K562 (cell line): Measurements from ENCODE around the gene UBR3. TPM values are rescaled to one million over a fixed set of nuclear protein-coding genes. Genes with fewer than 3 reads are reported as not detected.

ENCODE experiments used
- FOXA1 ChIP-seq: fragments of 450-650 bp; IDR thresholded peaks from 2 replicates; pipeline ENCODE4 v1.6.1; 2016; ENCODE audit warnings: mild to moderate bottlenecking, borderline replicate concordance
- FOXK1 ChIP-seq: sonication (generic); formaldehyde crosslinking; IDR thresholded peaks from 2 replicates; pipeline ENCODE4 v1.8.0; 2022; ENCODE audit warnings: missing genetic modification reagents, mild to moderate bottlenecking, borderline replicate concordance
- HDGF ChIP-seq: fragments of 450-650 bp; IDR thresholded peaks from 2 replicates; pipeline ENCODE4 v1.6.1; 2016
- IRF9 ChIP-seq: fragments of 450-650 bp; IDR thresholded peaks from 2 replicates; pipeline ENCODE4 v1.6.1; 2016; ENCODE audit warnings: missing biosample characterization, missing genetic modification characterization
- NCOA2 ChIP-seq, 2 experiments: fragments of 450-650 bp; IDR thresholded peaks; 2 replicates each; pipeline ENCODE4 v1.6.1; 2018; ENCODE audit warnings: mild to moderate bottlenecking in 2 of 2, moderate library complexity in 1 of 2; ENCODE audit not compliant: partially characterized antibody in 2 of 2
- PML ChIP-seq: IDR thresholded peaks from 2 replicates; pipeline ENCODE4 v1.6.1; 2012; ENCODE audit warnings: low read length, inconsistent platforms
- POLR2A ChIP-seq: fragments of 450-650 bp; conservative IDR thresholded peaks from 2 replicates; pipeline ENCODE4 v1.6.1; 2016
- POLR2B ChIP-seq: fragments of 450-650 bp; IDR thresholded peaks from 2 replicates; pipeline ENCODE4 v1.6.1; 2018; ENCODE audit warnings: low read depth; ENCODE audit not compliant: partially characterized antibody
- RFX7 ChIP-seq: fragments of 250-450 bp; sonication (Bioruptor Pico); IDR thresholded peaks from 2 replicates; pipeline ENCODE4 v1.5.1; 2021; ENCODE audit warnings: mild to moderate bottlenecking
- SIN3A ChIP-seq, 2 experiments: fragments of 150-350 bp in 1 of 2; IDR thresholded peaks; 2 replicates each; pipeline ENCODE4 v1.6.1; 2011 to 2016; ENCODE audit warnings: borderline replicate concordance in 2 of 2, low read depth in 2 of 2, low read length in 2 of 2, mild to moderate bottlenecking in 2 of 2, moderate library complexity in 2 of 2; ENCODE audit not compliant: control insufficient read depth in 1 of 2
- SMAD1 ChIP-seq: fragments of 150-350 bp; IDR thresholded peaks from 2 replicates; pipeline ENCODE4 v1.6.1; 2014; ENCODE audit warnings: low read length, low read depth; ENCODE audit not compliant: partially characterized antibody
- SMAD3 ChIP-seq: fragments of 450-650 bp; formaldehyde crosslinking; conservative IDR thresholded peaks from 2 replicates; pipeline ENCODE4 v1.4.0; 2020; ENCODE audit warnings: mild to moderate bottlenecking
- TARDBP ChIP-seq: fragments of 450-650 bp; IDR thresholded peaks from 2 replicates; pipeline ENCODE4 v1.6.1; 2016
- TCF7L2 ChIP-seq: fragments of 150-350 bp; IDR thresholded peaks from 2 replicates; pipeline ENCODE4 v1.6.1; 2016; ENCODE audit warnings: low read depth, mild to moderate bottlenecking, low read length, moderate library complexity
- U2AF1 ChIP-seq: fragments of 200-400 bp; formaldehyde crosslinking; optimal IDR thresholded peaks from 2 replicates; pipeline ENCODE3; 2017; ENCODE audit warnings: mild to moderate bottlenecking, low read depth, low read length, moderate library complexity
- XRCC5 ChIP-seq: fragments of 200-400 bp; formaldehyde crosslinking; IDR thresholded peaks from 2 replicates; pipeline ENCODE4 v1.6.1; 2017; ENCODE audit warnings: low read depth, mild to moderate bottlenecking, low read length
- YY1 ChIP-seq, 3 experiments: IDR thresholded peaks; 2 replicates each; pipeline ENCODE4 v1.6.1; 2011; ENCODE audit warnings: low read length in 2 of 3, mild to moderate bottlenecking in 2 of 3, moderate library complexity in 2 of 3, borderline replicate concordance in 1 of 3, control low read depth in 1 of 3, low read depth in 1 of 3; ENCODE audit not compliant: insufficient read depth in 3 of 3, insufficient replicate concordance in 2 of 3, control insufficient read depth in 1 of 3, insufficient read length in 1 of 3; ENCODE audit errors: extremely low read depth in 1 of 3
- ZBED1 ChIP-seq: IDR thresholded peaks from 2 replicates; pipeline ENCODE4 v1.6.1; 2014
- ZNF584 ChIP-seq: fragments of 200-800 bp; sonication (Bioruptor generic); IDR thresholded peaks from 2 replicates; pipeline ENCODE4 v1.6.1; 2016; ENCODE audit warnings: low read depth, mild to moderate bottlenecking, missing genetic modification characterization, missing compliant biosample characterization
- ZNF609 ChIP-seq: sonication (generic); formaldehyde crosslinking; IDR thresholded peaks from 2 replicates; pipeline ENCODE4 v1.8.1; 2023; ENCODE audit warnings: missing genetic modification reagents, mild to moderate bottlenecking, borderline replicate concordance
- ZSCAN29 ChIP-seq: fragments of 450-650 bp; IDR thresholded peaks from 2 replicates; pipeline ENCODE4 v1.6.1; 2017
- polyA plus RNA-seq, 8 experiments: library from polyadenylated mRNA; depleted of rRNA in 4 of 8; stranded (reverse) in 5 of 8; unstranded in 3 of 8; fragments of >200 nt; fragmentation: Nextera tagmentation in 2 of 8; fragmentation: Illumina TruSeq in 1 of 8; extraction: Ambion mirVana in 2 of 8; extraction: Trizol in 1 of 8; gene quantifications; 2 replicates each; pipeline versions ENCODE4 v1.2.1 to v1.2.3, GENCODE V29; 2011 to 2014; ENCODE audit warnings: inconsistent platforms in 1 of 8, missing spikeins in 1 of 8
- total RNA-seq, 7 experiments: library from RNA; depleted of rRNA in 6 of 7; stranded (reverse); fragments of >200 nt in 6 of 7; fragmentation: Illumina TruSeq in 2 of 7; extraction: Trizol in 2 of 7; gene quantifications; 2 replicates each; pipeline versions ENCODE4 v1.2.1 to v1.2.3, GENCODE V29; 2011 to 2021; ENCODE audit warnings: low replicate concordance in 1 of 7
- TF ChIP-seq, protein P1 (sequence below): fragments of 450-650 bp; IDR thresholded peaks from 2 replicates; pipeline ENCODE4 v1.6.1; 2016; ENCODE audit warnings: low read depth, mild to moderate bottlenecking, moderate library complexity

UBR3 gene
- total and polyA plus RNA-seq, 9 of the 15 experiments (the other 6 are each of a cell fraction or from before 2014, with no cell fraction given): 14.4 to 63.5 (median 40.4) TPM

GRCh38 chr2:169824373-169825333 is 2.6 kb upstream of the UBR3 start, which contains the start of gene METTL5 (continued):
- TF ChIP-seq ZSCAN29 (no peak), FOXK1 (no peak), YY1 (IDR thresholded peaks at IDR 0.05; ENCODE audit: borderline replicate concordance in 1 of 3, control insufficient read depth in 1 of 3, extremely low read depth in 1 of 3, insufficient read depth in 3 of 3, insufficient read length in 1 of 3, insufficient replicate concordance in 2 of 3, low read depth in 1 of 3, low read length in 2 of 3) (peak in 2 of 3 experiments; percentile 70 to 78), TCF7L2 (no peak), PML (peak; percentile 80), RFX7 (CRISPR knock-in tag) (no peak), NCOA2 (IDR thresholded peaks at IDR 0.05; ENCODE audit: partially characterized antibody in 2 of 2) (no peak), HDGF (no peak), POLR2B (peak; percentile 80), XRCC5 (peak; percentile 94), SMAD1 (peak; percentile 73), FOXA1 (no peak), ZBED1 (no peak), TARDBP (peak; percentile 77; the same call in 1 of the 2 replicates), POLR2A (peak; percentile 91), IRF9 (tag) (no peak), U2AF1 (no peak), ZNF584 (CRISPR knock-in tag) (no peak), ZNF609 (CRISPR knock-in tag) (no peak; the same call in 1 of the 2 replicates), SMAD3 (0 out of 2 replicates have a peak, but pooled peaks have one; percentile 67), SIN3A (IDR thresholded peaks at IDR 0.05; ENCODE audit: borderline replicate concordance in 2 of 2, control insufficient read depth in 1 of 2, low read depth in 2 of 2, low read length in 2 of 2) (peak in 1 of 2 experiments; percentile 86; a peak in 2 of 4 replicates)
- TF ChIP-seq, protein P1, sequence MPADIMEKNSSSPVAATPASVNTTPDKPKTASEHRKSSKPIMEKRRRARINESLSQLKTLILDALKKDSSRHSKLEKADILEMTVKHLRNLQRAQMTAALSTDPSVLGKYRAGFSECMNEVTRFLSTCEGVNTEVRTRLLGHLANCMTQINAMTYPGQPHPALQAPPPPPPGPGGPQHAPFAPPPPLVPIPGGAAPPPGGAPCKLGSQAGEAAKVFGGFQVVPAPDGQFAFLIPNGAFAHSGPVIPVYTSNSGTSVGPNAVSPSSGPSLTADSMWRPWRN: no peak
